LHCN-M2 (cell line): ENCODE data around the gene AP3D1. TPM values are rescaled to one million over a fixed set of nuclear protein-coding genes. Genes with fewer than 3 reads are reported as not detected.

ENCODE experiments used
- DNase-seq: peaks from one replicate; pipeline ENCODE4 v3.0.0-alpha.2; 2012; ENCODE audit warnings: low read depth
- total RNA-seq: library from RNA; depleted of rRNA; stranded (reverse); fragments of >200 nt; gene quantifications from 2 replicates; pipeline ENCODE4 v1.2.3, GENCODE V29; 2014

AP3D1 gene
- total RNA-seq, 1 experiment from 2014 or later: 112 TPM

GRCh38 chr19:2181633-2181997 lies 30.2 kb upstream of the AP3D1 start:
- no peak for DNase-seq

GRCh38 chr19:2180881-2181632 lies 29.7 kb upstream of the AP3D1 start:
- DNase-seq: no peak

GRCh38 chr19:2180114-2180513 lies 28.7 kb upstream of the AP3D1 start:
- no peak for DNase-seq

- no peak for DNase-seq
Observed at GRCh38 chr19:2179095-2179494, 27.7 kb upstream of the AP3D1 start.

GRCh38 chr19:2176337-2176994 lies 25.1 kb upstream of the AP3D1 start:
- no peak for DNase-seq

- DNase-seq: no peak
Observed at GRCh38 chr19:2175742-2176141, 24.4 kb upstream of the AP3D1 start.

GRCh38 chr19:2173767-2174577 lies 22.6 kb upstream of the AP3D1 start:
- no peak for DNase-seq

- no peak for DNase-seq
Observed at GRCh38 chr19:2173388-2173766, 22.0 kb upstream of the AP3D1 start.

GRCh38 chr19:2171349-2172145 lies 20.2 kb upstream of the AP3D1 start:
- DNase-seq: no peak

GRCh38 chr19:2170987-2171348 lies 19.6 kb upstream of the AP3D1 start:
- DNase-seq: no peak

- DNase-seq: no peak
Observed at GRCh38 chr19:2170219-2170618, 18.9 kb upstream of the AP3D1 start.

- DNase-seq: peak; percentile 100
Observed at GRCh38 chr19:2168619-2169424, 17.5 kb upstream of the AP3D1 start.

GRCh38 chr19:2167896-2168618 lies 16.7 kb upstream of the AP3D1 start:
- peak; percentile 70 for DNase-seq

GRCh38 chr19:2166741-2167738 lies 15.7 kb upstream of the AP3D1 start:
- DNase-seq: peak; percentile 44

- no peak for DNase-seq
Observed at GRCh38 chr19:2164020-2164998, 12.9 kb upstream of the AP3D1 start.

GRCh38 chr19:2160379-2160778 lies 9.0 kb upstream of the AP3D1 start:
- DNase-seq: no peak

- DNase-seq: no peak
Observed at GRCh38 chr19:2157452-2157851, 6.1 kb upstream of the AP3D1 start.

GRCh38 chr19:2154587-2155075 lies 3.3 kb upstream of the AP3D1 start:
- DNase-seq: no peak
